Stomach (tissue), 9 donors: Measurements from ENCODE around the gene POLR3B. TPM values are rescaled to one million over a fixed set of nuclear protein-coding genes. Genes with fewer than 3 reads are reported as not detected.

Experiments
- DNase-seq, 2 donors: peaks; one replicate each; pipeline versions ENCODE4 v3.0.0 to v3.0.0-alpha.2; 2013 to 2019
- H3K27ac ChIP-seq, 5 donors: fragments of 200-600 bp in 4 of 5; sonication (generic) in 4 of 5; one replicate each; pipeline ENCODE4 v1.5.1; 2013 to 2019; ENCODE audit warnings: mild to moderate bottlenecking in 1 of 5, moderate library complexity in 1 of 5
- H3K27me3 ChIP-seq, 3 donors: fragments of 200-600 bp; sonication (generic); one replicate each; pipeline ENCODE4 v1.5.1; 2017 to 2019; ENCODE audit warnings: mixed run types in 1 of 3
- H3K36me3 ChIP-seq, 4 donors: fragments of 200-600 bp; sonication (generic); 1 replicate in 3 of 4; 2 replicates in 1 of 4; pipeline ENCODE4 v1.5.1; 2016 to 2019
- H3K4me1 ChIP-seq, 4 donors: fragments of 200-600 bp; sonication (generic); one replicate each; pipeline ENCODE4 v1.5.1; 2016 to 2019
- H3K4me3 ChIP-seq, 4 donors: fragments of 200-600 bp; sonication (generic) in 3 of 4; one replicate each; pipeline ENCODE4 v1.5.1; 2016 to 2019; ENCODE audit warnings: mild to moderate bottlenecking in 1 of 4
- H3K9me3 ChIP-seq, 4 donors: fragments of 200-600 bp; sonication (generic); one replicate each; pipeline ENCODE4 v1.5.1; 2016 to 2019
- EP300 ChIP-seq: sonication (generic); formaldehyde crosslinking; IDR thresholded peaks from one replicate; pipeline ENCODE4 v1.6.1; 2017; ENCODE audit warnings: antibody characterized with exemption
- POLR2A ChIP-seq, 4 donors: fragments of 450-650 bp; IDR thresholded peaks; one replicate each; pipeline ENCODE4 v1.6.1; 2016; ENCODE audit warnings: antibody characterized with exemption in 4 of 4, control low read depth in 2 of 4, mild to moderate bottlenecking in 1 of 4, moderate library complexity in 1 of 4
- POLR2AphosphoS5 ChIP-seq, 3 donors: sonication (generic); formaldehyde crosslinking; IDR thresholded peaks; one replicate each; pipeline ENCODE4 v1.6.1; 2016; ENCODE audit warnings: antibody characterized with exemption in 3 of 3
- WGBS, 5 donors: extraction: QIAGEN DNeasy Blood & Tissue Kit in 3 of 5; methylation state at CpG; one replicate each; pipeline versions ENCODE4 v1.1.5 to v1.1.7; 2013 to 2018; 5-methylcytosine and 5-hydroxymethylcytosine counted together
- intact Hi-C: fragments of 100-400 bp; cut with DNase I; formaldehyde crosslinking; loops from one replicate; pipeline ENCODE4 v1.15.1; 2023; ENCODE audit warnings: low total_unique reads
- polyA plus RNA-seq, 3 donors: library from polyadenylated mRNA; stranded (reverse); fragments of 200-250 nt; gene quantifications; one replicate each; pipeline ENCODE4 v1.2.3, GENCODE V29; 2013
- total RNA-seq, 5 donors: library from RNA; depleted of rRNA; stranded (reverse); fragments of >200 nt; gene quantifications; one replicate each; pipeline versions ENCODE4 v1.1.0 to v1.2.3, GENCODE V29; 2014 to 2016
- TF ChIP-seq, protein P1 (sequence below), 7 experiments: fragments of 450-650 bp in 4 of 7; fragments of 200-600 bp in 3 of 7; sonication (generic) in 3 of 7; IDR thresholded peaks; one replicate each; pipeline ENCODE4 v1.5.1; 2016 to 2019; ENCODE audit warnings: antibody characterized with exemption in 7 of 7, control low read depth in 2 of 7, mild to moderate bottlenecking in 1 of 7
- donor health status: healthy with polysubstance abuse.
- donor health status: Bipolar disorder and iron deficiency.
- donor health status: healthy.

Gene POLR3B
- total and polyA plus RNA-seq, 8 donors, result 0.87 to 31.2 (median 5.0) TPM

DNA sequence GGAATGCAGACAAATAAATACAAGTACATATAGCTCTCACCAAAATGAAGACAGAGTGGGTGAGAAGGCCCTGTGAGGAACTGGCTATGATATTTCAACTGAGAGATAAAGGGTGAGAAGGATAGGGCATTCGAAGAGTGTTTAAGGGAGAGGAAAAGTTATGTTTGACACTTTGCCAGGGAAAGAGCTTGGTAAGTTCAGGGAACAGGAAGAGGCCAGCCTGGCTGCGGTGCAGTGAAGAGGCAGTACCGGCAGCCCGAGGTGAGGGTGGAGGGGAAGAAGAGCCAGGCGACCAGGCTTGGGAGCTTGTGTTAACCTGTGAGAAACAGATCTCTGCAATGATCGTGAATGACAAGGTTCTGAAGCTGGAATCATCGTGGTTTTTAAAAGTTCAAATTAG, 140.5 kb downstream of the POLR3B start:
- Histone ChIP-seq H3K27me3 (no peaks in the 10 kb centered on the region), H3K9me3 (no peaks in the 10 kb centered on the region), H3K27ac (no peak overlapping the region), H3K4me3 (no peak overlapping the region), H3K36me3 (peaks cover 20 to 75% (median 69%) of the 10 kb centered on the region in 4 donors), H3K4me1 (no peaks in the 10 kb centered on the region)
- 74 to 82% (median 80%) methylated on average over 7 of the region's 7 CpGs for WGBS, 5 donors
- TF ChIP-seq EP300 (no peak), POLR2A (IDR thresholded peaks at IDR 0.05) (no peak), POLR2AphosphoS5 (IDR thresholded peaks at IDR 0.05) (no peak)
- TF ChIP-seq, protein P1, sequence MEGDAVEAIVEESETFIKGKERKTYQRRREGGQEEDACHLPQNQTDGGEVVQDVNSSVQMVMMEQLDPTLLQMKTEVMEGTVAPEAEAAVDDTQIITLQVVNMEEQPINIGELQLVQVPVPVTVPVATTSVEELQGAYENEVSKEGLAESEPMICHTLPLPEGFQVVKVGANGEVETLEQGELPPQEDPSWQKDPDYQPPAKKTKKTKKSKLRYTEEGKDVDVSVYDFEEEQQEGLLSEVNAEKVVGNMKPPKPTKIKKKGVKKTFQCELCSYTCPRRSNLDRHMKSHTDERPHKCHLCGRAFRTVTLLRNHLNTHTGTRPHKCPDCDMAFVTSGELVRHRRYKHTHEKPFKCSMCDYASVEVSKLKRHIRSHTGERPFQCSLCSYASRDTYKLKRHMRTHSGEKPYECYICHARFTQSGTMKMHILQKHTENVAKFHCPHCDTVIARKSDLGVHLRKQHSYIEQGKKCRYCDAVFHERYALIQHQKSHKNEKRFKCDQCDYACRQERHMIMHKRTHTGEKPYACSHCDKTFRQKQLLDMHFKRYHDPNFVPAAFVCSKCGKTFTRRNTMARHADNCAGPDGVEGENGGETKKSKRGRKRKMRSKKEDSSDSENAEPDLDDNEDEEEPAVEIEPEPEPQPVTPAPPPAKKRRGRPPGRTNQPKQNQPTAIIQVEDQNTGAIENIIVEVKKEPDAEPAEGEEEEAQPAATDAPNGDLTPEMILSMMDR (IDR thresholded peaks at IDR 0.05), result no peak
- no peak for DNase-seq
- intact Hi-C loops, result no loop called here

DNA sequence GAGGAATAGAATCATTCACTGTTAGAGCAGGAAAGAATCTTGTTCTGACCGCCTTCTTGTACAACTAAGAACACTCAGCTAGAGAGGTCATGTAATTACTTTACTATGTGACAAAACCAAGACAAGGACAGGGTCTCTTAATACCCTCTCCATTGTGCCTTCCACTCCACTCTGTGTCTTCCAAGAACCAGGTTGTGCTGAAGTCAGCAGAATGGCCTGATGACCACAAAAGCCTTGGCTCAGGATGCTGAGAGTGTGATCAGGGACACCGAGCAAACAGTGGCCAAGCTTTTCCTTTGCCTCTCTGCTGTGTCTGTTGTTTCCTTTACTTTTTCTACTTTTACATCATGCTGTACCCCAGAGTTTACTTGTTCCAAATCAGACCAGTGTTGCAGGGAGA, 142.1 kb downstream of the POLR3B start:
- Histone ChIP-seq H3K4me3 (no peak overlapping the region), H3K27ac (no peak overlapping the region), H3K4me1 (no peaks in the 10 kb centered on the region), H3K27me3 (no peaks in the 10 kb centered on the region), H3K9me3 (no peaks in the 10 kb centered on the region), H3K36me3 (peaks cover 26 to 91% (median 82%) of the 10 kb centered on the region in 4 donors)
- WGBS, 5 donors, result 93 to 100% (median 95%) methylated on average over 2 of the region's 2 CpGs
- intact Hi-C loops, result no loop called here
- DNase-seq, result no peak
- TF ChIP-seq POLR2AphosphoS5 (IDR thresholded peaks at IDR 0.05) (no peak), POLR2A (IDR thresholded peaks at IDR 0.05) (no peak), EP300 (no peak)
- TF ChIP-seq, protein P1 (IDR thresholded peaks at IDR 0.05), result no peak

DNA sequence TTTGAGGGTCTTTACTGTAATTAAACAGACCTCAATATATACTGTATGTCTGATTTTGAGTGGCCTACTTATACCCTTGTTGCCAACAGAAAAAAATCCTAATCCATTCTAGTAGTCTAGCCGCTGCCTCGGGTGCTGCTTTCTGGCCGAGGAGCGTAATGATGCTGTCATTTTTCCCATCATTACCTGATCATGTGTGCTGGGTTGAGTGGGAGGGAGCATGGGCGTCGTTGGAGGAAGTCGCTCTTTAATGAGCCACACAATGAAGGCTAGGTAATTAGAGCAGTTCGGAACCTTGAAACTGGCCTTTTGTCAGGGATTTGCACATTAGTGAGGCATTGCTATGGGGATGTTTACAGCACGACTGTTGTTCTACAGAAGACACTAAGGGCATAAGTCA, 149.1 kb downstream of the POLR3B start:
- H3K36me3 ChIP-seq, result peaks cover 13 to 95% (median 82%) of the 10 kb centered on the region in 4 donors
- TF ChIP-seq POLR2A (IDR thresholded peaks at IDR 0.05) (no peak), POLR2AphosphoS5 (IDR thresholded peaks at IDR 0.05) (no peak), EP300 (no peak)
- intact Hi-C loops, result no loop called here

DNA sequence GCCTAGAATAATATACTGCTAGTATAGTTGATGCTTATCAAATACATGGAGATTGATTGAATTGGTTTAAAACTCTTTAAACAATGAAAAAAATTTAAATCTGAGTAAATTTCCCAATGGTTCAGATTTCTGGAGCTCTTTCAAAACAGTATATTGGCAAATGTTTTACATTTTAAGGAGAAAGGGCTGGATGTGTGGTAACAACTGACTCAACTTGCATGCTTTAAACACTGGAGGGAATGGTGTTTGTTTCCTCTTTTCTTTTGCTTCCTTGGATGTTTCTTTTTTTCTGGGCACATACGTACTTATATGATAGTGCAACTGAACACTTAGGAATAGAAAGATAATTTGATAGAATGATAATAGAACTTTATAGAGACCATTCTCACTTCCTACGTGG, 151.4 kb downstream of the POLR3B start:
- no peak for DNase-seq
- H3K36me3 ChIP-seq, result peaks cover 8 to 73% (median 66%) of the 10 kb centered on the region in 4 donors
- no peak overlapping the region for H3K4me3 ChIP-seq
- TF ChIP-seq, protein P1 (IDR thresholded peaks at IDR 0.05), result no peak
- no peak for TF ChIP-seq POLR2A (IDR thresholded peaks at IDR 0.05)
- no peak for TF ChIP-seq POLR2AphosphoS5 (IDR thresholded peaks at IDR 0.05)
- no peak for TF ChIP-seq EP300
- H3K27me3 ChIP-seq, result no peaks in the 10 kb centered on the region
- intact Hi-C loops, result no loop called here
- 86 to 95% (median 90%) methylated on average over 2 of the region's 2 CpGs for WGBS, 5 donors
- H3K4me1 ChIP-seq, result no peaks in the 10 kb centered on the region
- peaks cover 0 to 5% (median 0%) of the 10 kb centered on the region in 4 donors for H3K9me3 ChIP-seq
- H3K27ac ChIP-seq, result no peak overlapping the region

More for the DNA sequence above, 149.1 kb downstream of the POLR3B start:
- no peaks in the 10 kb centered on the region for H3K27me3 ChIP-seq
- DNase-seq, result no peak
- H3K4me3 ChIP-seq, result no peak overlapping the region
- no peaks in the 10 kb centered on the region for H3K9me3 ChIP-seq
- H3K27ac ChIP-seq, result no peak overlapping the region
- no peaks in the 10 kb centered on the region for H3K4me1 ChIP-seq
- 82 to 93% (median 91%) methylated on average over 9 of the region's 9 CpGs for WGBS, 5 donors

GRCh38 chr12:106511365-106511764, 153.8 kb downstream of the POLR3B start:
- 68 to 86% (median 82%) methylated on average over 4 to 5 of the region's 5 CpGs for WGBS, 5 donors
- peaks cover 0 to 5% (median 0%) of the 10 kb centered on the region in 4 donors for H3K9me3 ChIP-seq
- no peak overlapping the region for H3K27ac ChIP-seq
- H3K36me3 ChIP-seq, result peaks cover 0 to 49% (median 43%) of the 10 kb centered on the region in 4 donors
- intact Hi-C loops, result no loop called here
- H3K4me1 ChIP-seq, result no peaks in the 10 kb centered on the region
- H3K27me3 ChIP-seq, result no peaks in the 10 kb centered on the region
- DNase-seq, result no peak
- TF ChIP-seq POLR2AphosphoS5 (IDR thresholded peaks at IDR 0.05), result no peak
- no peak for TF ChIP-seq POLR2A (IDR thresholded peaks at IDR 0.05)
- TF ChIP-seq, protein P1 (IDR thresholded peaks at IDR 0.05), result no peak
- no peak for TF ChIP-seq EP300
- no peak overlapping the region for H3K4me3 ChIP-seq
